ENCODE measurements around the gene SRC.

- TF ChIP-seq CTCF (IDR thresholded peaks at IDR 0.05) (no peak), EP300 (IDR thresholded peaks at IDR 0.05) (no peak), POLR2A (IDR thresholded peaks at IDR 0.05; ENCODE audit: low read depth) (no peak), POLR2AphosphoS5 (IDR thresholded peaks at IDR 0.05) (no peak)
Observed at GRCh38 chr20:37453836-37454235, 107.9 kb downstream of the SRC start.

Measured in esophagus muscularis mucosa (tissue), 4 donors.